Measurements from ENCODE around the gene DTX1.

The DTX1 gene

DNA sequence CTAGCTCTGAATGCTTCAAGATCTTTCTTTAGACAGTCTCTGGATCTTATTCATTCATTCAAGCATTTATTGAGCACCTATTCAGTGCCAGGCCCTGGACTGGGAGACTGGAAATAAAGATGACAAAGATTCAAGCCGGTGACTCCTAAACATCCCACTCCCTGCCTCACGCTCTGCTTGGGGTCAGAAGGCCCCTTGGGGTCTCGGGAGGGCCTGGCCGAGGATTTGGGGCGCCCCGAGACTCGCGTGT lies 224 bp upstream of the DTX1 start:
- DNase-seq: no peak

DNA sequence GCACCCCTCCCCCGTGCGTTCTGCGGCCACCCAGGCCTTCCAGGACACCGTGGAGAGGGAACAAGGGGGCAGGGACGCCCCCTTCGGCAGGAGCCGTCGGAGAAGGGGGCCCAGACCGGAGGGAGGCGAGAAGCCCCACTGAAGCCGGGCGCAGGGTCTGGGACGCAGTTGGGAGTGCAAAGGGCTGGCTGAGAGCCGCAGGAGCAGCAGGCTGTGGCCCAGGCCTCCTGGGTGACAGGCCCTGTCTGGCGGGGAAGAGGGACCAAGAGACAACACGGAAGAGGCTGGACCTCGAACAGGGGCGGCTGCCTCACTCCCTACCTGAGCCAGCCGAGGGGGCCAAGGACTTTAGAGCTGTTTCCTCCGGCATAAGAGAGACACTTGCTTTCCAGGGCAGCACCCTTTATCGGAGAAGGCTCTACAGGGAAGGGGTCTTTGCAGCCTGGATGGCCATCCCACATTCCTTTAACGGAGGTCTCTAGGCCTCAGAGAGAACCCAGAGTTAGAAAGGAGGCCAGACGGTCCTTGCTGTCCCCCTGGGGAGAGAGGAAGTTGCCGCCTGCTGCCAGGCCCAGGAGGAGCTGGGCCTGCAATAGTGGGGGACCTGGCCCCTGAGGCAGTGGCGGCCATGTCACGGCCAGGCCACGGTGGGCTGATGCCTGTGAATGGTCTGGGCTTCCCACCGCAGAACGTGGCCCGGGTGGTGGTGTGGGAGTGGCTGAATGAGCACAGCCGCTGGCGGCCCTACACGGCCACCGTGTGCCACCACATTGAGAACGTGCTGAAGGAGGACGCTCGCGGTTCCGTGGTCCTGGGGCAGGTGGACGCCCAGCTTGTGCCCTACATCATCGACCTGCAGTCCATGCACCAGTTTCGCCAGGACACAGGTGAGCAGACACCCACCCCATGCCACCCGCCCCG lies 1.3 kb downstream of the DTX1 start:
- no peak for DNase-seq

DNA sequence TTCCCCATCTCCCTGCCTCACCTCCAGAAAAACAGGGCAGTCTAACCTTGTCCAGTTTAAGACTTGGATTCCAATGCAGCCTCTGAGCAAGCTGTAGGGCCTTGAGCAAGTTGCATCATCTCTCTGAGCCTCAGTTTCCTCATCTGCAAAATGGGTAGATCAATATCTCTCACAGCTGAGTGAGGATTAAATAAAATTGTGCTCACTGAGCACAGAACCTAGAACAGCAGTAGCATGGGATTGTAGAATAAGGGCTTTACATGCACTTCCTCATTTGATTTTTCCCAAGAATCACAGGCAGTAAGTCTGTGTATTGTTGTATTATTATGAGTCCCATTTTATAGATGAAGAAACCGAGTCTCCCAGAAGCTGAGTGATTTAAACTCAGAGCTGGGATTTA lies 2.0 kb downstream of the DTX1 start:
- DNase-seq: no peak

DNA sequence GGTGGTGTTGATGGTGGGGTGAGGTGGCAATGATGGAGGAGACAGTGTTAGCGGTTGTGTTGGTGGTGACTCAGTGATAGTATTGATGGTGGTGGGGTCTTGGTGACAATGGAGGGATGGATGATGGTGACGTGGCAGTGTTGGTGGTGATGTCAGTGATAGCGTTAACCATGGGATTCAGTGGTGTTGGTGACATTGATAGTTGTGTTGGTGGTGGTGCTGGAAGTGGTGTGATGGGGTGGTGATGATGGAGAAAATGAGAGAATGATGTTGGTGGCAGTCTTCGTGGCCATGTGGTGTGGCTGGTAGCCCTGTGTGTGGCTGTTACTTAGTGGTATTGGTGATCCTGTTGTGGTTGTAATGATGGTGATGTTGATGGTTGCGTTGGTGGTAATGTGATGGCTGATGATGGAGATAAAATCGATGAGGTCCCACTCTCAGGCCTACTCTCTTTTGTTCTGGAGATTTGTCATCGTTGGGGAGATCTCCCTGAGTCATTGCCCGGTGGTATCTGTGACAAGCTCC lies 2.6 kb downstream of the DTX1 start:
- DNase-seq: no peak

- no peak for DNase-seq
Measured at GRCh38 chr12:113060336-113060960, 3.9 kb downstream of the DTX1 start.

DNA sequence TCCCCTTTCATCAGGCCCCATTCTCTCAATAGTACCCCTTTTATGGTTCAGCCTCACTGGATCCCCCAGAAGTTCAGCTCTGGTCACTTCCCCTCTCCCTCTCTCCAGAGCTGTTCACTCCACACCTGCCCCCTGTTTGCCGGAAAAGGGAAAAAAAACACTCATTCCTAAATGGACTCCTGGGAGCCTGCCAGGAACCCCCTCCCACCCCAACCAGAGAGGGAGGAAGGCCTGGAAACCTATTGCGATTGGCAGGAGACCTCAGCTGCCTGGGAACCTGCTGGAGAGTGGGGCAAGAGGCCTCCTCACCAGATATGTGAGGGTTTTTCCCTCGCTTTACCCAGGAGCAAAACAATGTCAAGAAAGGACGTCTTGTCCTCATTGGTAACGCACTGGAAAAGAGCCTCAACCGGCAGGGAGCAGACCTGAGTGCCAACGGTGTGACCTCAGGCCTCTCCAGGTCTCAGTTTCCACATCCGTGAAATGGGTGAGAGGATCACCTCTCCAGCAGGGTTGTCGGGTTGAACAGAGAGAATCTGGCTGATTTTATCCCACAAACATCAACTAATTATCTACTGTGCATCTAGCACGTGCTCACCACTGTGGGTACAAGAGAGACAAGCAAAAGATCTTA lies 4.6 kb downstream of the DTX1 start:
- DNase-seq: no peak

DNA sequence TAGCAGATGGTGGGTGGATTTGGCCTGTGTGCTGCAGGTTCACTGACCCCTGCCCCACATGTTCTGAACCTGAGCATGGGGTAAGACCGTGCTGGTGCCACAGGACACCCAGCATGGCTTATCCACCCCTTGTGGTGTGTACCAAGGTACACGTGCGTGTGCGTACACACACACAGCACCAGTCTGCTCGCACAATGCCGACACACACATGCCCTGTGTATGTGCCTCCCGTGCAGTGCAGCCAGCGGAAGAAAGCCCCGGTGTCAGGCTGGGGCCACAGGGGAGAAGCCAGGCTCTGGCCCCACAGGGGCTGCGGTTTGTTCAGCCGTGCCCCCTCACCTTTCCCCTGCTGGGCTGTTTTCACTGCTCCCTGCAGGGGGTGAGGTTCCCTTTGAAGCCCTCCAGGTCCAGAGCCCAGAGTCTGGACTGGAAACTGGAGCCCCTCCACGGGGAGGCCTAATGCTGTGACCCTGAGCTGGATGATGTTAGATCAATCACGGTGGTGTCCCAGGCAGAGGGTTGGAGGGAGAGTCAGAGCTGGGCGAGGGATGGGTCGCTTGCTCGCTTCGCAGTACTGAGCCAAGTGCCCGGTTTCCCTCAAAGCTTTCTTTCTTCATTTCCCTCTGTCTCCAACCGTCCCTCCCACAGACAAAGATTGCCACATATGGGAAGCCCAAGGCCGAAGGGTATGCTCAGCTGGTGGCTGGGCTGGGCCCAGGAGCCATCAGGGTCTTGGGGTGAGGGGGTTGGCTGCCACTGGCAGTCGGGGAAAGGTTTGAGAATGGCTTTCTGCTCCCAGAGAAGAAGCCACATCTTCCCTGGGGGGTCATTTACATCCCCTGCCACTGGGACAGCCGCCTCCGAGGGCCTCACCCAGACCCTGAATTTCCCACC lies 6.2 kb downstream of the DTX1 start:
- no peak for DNase-seq

- DNase-seq: no peak
Measured at GRCh38 chr12:113063396-113064350, 7.1 kb downstream of the DTX1 start.

- DNase-seq: no peak
Measured at GRCh38 chr12:113064395-113065125, 8.0 kb downstream of the DTX1 start.

DNA sequence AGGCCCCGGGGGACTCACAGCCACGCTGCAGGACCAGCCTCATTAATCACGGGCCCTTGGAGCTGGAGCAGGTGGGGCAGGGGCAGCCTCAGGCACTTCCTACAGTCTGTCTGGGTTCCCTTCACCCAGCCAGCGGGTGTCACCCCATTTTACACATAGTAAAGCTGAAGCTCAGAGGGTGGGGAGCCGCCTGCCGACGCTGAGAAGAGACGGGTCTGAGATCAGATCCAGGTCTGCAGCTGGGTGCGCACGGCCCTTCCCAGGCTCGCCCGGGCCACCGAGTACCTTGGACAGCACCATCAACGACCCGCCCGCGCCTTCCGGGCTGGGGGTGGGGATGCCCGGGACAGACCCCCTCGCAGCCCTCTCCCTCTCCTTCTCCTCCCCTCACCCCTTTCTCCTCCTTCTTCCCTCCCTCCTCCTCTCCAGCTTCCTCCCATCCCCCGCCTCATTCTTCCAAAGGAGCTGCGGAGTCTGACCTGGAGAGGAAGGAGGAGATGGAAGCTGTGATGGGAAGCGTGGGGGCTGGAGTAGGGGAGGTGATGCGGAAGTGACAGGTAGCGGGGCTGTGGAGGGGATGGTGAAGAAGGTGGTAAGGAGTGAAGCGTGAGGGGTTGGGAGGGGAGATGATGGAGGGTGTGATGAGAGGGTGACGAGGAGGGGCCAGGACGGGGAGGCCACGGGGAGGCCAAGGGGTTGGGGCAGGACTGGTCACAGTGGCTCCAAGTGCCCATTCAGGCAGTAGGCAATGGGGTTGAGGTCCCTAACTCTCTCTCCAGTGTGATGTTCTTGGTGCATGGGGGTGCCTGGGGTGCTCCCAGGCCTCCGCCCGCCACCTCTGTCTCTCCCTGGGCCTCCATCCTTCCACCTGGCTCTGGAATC lies 8.8 kb downstream of the DTX1 start:
- no peak for DNase-seq

DNA sequence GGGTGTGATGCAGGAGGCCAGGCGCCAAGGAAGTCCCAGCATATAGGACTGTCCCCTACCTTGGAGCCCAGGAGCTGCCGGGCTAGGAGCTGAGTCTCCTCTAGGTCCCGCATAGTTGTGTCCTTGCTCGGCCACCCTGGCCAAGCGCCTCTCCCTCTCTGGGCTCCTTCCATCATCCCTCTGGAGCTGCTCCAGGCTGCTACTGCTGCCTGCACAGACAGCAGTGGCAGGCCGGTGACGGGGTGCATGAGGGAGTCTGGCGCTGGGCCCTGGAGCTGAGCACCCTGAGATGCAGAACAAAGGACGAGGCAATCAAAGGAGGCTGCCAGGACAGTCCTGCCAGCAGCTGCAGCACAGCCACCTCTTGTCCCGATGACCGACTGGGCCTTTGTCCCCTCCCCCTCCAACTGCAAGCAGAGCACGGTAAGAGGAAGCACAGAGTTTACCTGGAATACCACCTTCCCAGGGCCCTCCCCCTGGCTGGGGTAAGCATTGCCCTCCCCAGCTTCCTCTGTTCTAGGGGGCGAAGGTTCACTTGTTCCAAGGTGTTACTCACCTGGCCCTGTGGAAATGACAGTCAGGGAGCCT lies 10.4 kb downstream of the DTX1 start:
- no peak for DNase-seq

- DNase-seq: no peak
Measured at GRCh38 chr12:113067987-113068935, 11.7 kb downstream of the DTX1 start.

GRCh38 chr12:113069149-113069548 lies 12.6 kb downstream of the DTX1 start:
- no peak for DNase-seq

GRCh38 chr12:113069751-113070116 lies 13.2 kb downstream of the DTX1 start:
- DNase-seq: no peak

DNA sequence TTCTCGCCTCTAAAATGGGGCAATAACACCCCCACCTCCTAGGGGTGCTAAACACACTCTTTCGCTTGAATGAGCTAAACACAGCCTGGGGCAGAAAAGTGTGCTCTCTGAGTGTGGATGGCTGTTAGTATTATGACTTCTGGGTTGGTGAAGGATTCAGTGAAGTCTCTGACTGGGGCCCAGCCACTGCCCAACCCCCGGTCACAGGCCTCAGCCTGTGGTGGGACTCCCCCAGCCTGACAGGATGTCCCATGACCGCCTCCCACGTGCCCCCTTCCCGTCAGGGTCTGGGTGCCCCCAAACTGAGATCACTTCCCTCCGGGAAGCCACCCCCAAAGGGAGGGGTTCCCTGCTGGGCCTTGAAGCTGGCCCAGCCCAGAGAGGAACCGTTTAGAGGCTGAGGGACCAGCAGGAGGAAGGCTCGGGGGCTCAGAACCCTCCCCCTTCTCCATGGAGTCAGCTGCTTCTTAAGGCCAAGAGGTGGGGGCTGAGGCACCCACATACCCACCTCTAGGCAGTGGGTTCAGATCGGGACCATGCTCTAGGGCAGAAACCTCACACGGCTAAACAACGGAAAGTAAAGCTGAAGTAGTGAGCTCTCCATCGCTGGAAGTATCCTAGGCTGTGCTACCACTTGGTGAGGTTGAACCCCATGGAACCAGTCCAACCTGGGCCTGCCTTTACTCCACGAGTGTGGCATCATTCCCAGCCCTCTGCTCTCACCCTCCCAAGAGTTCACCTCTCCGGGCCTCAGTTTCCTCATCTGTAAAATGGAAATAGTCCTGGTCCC lies 13.8 kb downstream of the DTX1 start:
- no peak for DNase-seq

- DNase-seq: no peak
Measured at GRCh38 chr12:113071135-113072112, 14.9 kb downstream of the DTX1 start.
